CD4-positive, alpha-beta T cell (primary cell): ENCODE results near the gene COQ8B. TPM values are rescaled to one million over a fixed set of nuclear protein-coding genes. Genes with fewer than 3 reads are reported as not detected.

ENCODE experiments used
- ATAC-seq: fragments of 200-7000 bp; cut with Tn5 transposase; one replicate; pipeline ENCODE4 v1.10.0; 2022; ENCODE audit warnings: mild to moderate bottlenecking; ENCODE audit not compliant: poor library complexity
- CTCF ChIA-PET: fragments of 350-600 bp; sonication (Branson Sonifier 250); formaldehyde crosslinking; loops from one replicate; lab custom pipeline; 2021; ENCODE audit warnings: antibody characterized with exemption, inconsistent platforms; lab: Charles Lee
- POLR2A ChIA-PET: fragments of 350-600 bp; sonication (Branson Sonifier 250); formaldehyde crosslinking; loops from one replicate; lab custom pipeline; 2021; ENCODE audit warnings: antibody characterized with exemption, inconsistent platforms; lab: Charles Lee
- DNase-seq, 14 experiments: peaks; one replicate each; pipeline ENCODE4 v3.0.0-alpha.2; 2013 to 2020; ENCODE audit warnings: mixed read lengths in 2 of 14
- H3K27ac ChIP-seq, 2 donors: one replicate each; pipeline versions ENCODE4 v1.5.1 to v1.7.0; 2013; ENCODE audit warnings: low read length in 2 of 2, low read depth in 1 of 2, mild to moderate bottlenecking in 1 of 2
- H3K27me3 ChIP-seq, 2 experiments: 1 replicate in 1 of 2; 2 replicates in 1 of 2; pipeline versions ENCODE4 v1.6.1 to v1.7.0; 2013; ENCODE audit warnings: low read length in 2 of 2, control low read depth in 1 of 2, mild to moderate bottlenecking in 1 of 2, moderate library complexity in 1 of 2; ENCODE audit not compliant: insufficient read depth in 2 of 2, control insufficient read depth in 1 of 2
- H3K36me3 ChIP-seq: one replicate; pipeline ENCODE4 v1.6.1; 2013; ENCODE audit warnings: low read length, control low read depth; ENCODE audit not compliant: insufficient read depth
- H3K4me1 ChIP-seq: one replicate; pipeline ENCODE4 v1.6.1; 2013; ENCODE audit warnings: low read length, control low read depth; ENCODE audit not compliant: insufficient read depth
- H3K4me3 ChIP-seq: one replicate; pipeline ENCODE4 v1.5.1; 2013; ENCODE audit warnings: mild to moderate bottlenecking, low read length, moderate library complexity
- H3K9me3 ChIP-seq, 2 experiments: 1 replicate in 1 of 2; 2 replicates in 1 of 2; pipeline versions ENCODE4 v1.6.1 to v1.7.0; 2013; ENCODE audit warnings: low read length in 2 of 2, mild to moderate bottlenecking in 2 of 2, control low read depth in 1 of 2, moderate library complexity in 1 of 2; ENCODE audit not compliant: control insufficient read depth in 1 of 2, insufficient read depth in 1 of 2
- H3K27ac Mint-ChIP-seq: one replicate; pipeline ENCODE4 v1.8.0; 2020; ENCODE audit warnings: mixed read lengths
- H3K27me3 Mint-ChIP-seq: one replicate; pipeline ENCODE4 v1.8.0; 2021; ENCODE audit warnings: mixed read lengths
- H3K36me3 Mint-ChIP-seq: one replicate; pipeline ENCODE4 v1.8.0; 2021; ENCODE audit warnings: low read depth, mixed read lengths
- H3K4me1 Mint-ChIP-seq: one replicate; pipeline ENCODE4 v1.8.0; 2021; ENCODE audit warnings: low read depth, mixed read lengths
- H3K4me3 Mint-ChIP-seq: one replicate; pipeline ENCODE4 v1.8.0; 2020; ENCODE audit warnings: mild to moderate bottlenecking, mixed read lengths
- H3K9me3 Mint-ChIP-seq: one replicate; pipeline ENCODE4 v1.8.0; 2020; ENCODE audit warnings: mixed read lengths
- CTCF ChIP-seq: fragments of 200-600 bp; IDR thresholded peaks from one replicate; pipeline ENCODE4 v1.8.0; 2022; ENCODE audit warnings: antibody characterized with exemption, mild to moderate bottlenecking
- intact Hi-C, 2 experiments: fragments of 100-400 bp; cut with DNase I in 1 of 2; cut with micrococcal nuclease in 1 of 2; formaldehyde crosslinking; loops; one replicate each; pipeline versions ENCODE4 v1.15.1 to v1.9.0; 2023 to 2025; cut with DNase I, micrococcal nuclease
- total RNA-seq, 174 experiments: library from RNA in 2 of 174; stranded (reverse) in 2 of 174; gene quantifications; one replicate each; pipeline ENCODE4 v1.2.3 and lab custom pipeline; 2021 to 2026

Gene COQ8B
- total RNA-seq, 2 experiments from 2014 or later, result 16.4 to 18.3 TPM

- H3K4me1 Mint-ChIP-seq, result no peaks in the 10 kb centered on the region
- no peak for TF ChIP-seq CTCF
- ChIA-PET POLR2A (no interaction called here), CTCF (no interaction called here)
- no peak overlapping the region for H3K4me3 ChIP-seq
- H3K27me3 ChIP-seq, result no peaks in the 10 kb centered on the region
- ATAC-seq, result no peak
- H3K9me3 Mint-ChIP-seq, result peaks cover 5% of the 10 kb centered on the region
- intact Hi-C loops, result no loop called here
- DNase-seq, result no peak
- H3K27ac ChIP-seq, result no peak overlapping the region
- H3K27ac Mint-ChIP-seq, result no peak overlapping the region
- H3K9me3 ChIP-seq, result peaks cover 4% of the 10 kb centered on the region in 2 experiments
- no peak overlapping the region for H3K4me3 Mint-ChIP-seq
- H3K36me3 ChIP-seq, result peaks cover 30% of the 10 kb centered on the region
- peaks cover 41% of the 10 kb centered on the region for H3K36me3 Mint-ChIP-seq
- no peaks in the 10 kb centered on the region for H3K27me3 Mint-ChIP-seq
- peaks cover 8% of the 10 kb centered on the region for H3K4me1 ChIP-seq
These were observed 44.0 kb downstream of the COQ8B start for GRCh38 chr19:40672573-40673299.

GRCh38 chr19:40672038-40672437, 44.6 kb downstream of the COQ8B start:
- no peak overlapping the region for H3K27ac ChIP-seq
- Mint-ChIP-seq H3K4me1 (no peaks in the 10 kb centered on the region), H3K9me3 (peaks cover 5% of the 10 kb centered on the region), H3K4me3 (no peak overlapping the region), H3K27me3 (no peaks in the 10 kb centered on the region), H3K27ac (no peak overlapping the region), H3K36me3 (peaks cover 39% of the 10 kb centered on the region)
- ATAC-seq, result no peak
- H3K36me3 ChIP-seq, result peaks cover 30% of the 10 kb centered on the region
- DNase-seq, result no peak
- H3K4me3 ChIP-seq, result no peak overlapping the region
- intact Hi-C loops, result no loop called here
- TF ChIP-seq CTCF, result no peak
- H3K9me3 ChIP-seq, result peaks cover 4% of the 10 kb centered on the region in 2 experiments
- POLR2A ChIA-PET, result no interaction called here
- H3K4me1 ChIP-seq, result peaks cover 8% of the 10 kb centered on the region
- no peaks in the 10 kb centered on the region for H3K27me3 ChIP-seq
- CTCF ChIA-PET, result no interaction called here

GRCh38 chr19:40671404-40671803, 45.3 kb downstream of the COQ8B start:
- Mint-ChIP-seq H3K4me3 (no peak overlapping the region), H3K36me3 (peaks cover 45% of the 10 kb centered on the region), H3K27ac (no peak overlapping the region), H3K27me3 (no peaks in the 10 kb centered on the region), H3K9me3 (peaks cover 5% of the 10 kb centered on the region), H3K4me1 (no peaks in the 10 kb centered on the region)
- Histone ChIP-seq H3K27ac (no peak overlapping the region), H3K4me1 (peaks cover 8% of the 10 kb centered on the region), H3K27me3 (no peaks in the 10 kb centered on the region), H3K4me3 (no peak overlapping the region), H3K9me3 (peaks cover 4% of the 10 kb centered on the region in 2 experiments), H3K36me3 (peaks cover 30% of the 10 kb centered on the region)
- no peak for TF ChIP-seq CTCF
- ATAC-seq (no peak), DNase-seq (no peak)
- intact Hi-C loops, result no loop called here
- CTCF ChIA-PET, result no interaction called here
- POLR2A ChIA-PET, result no interaction called here
